ENCODE results near the gene ADGRB3.
"Not testable (repeated sequence)": the region's sequence is repeated elsewhere in the genome, so short reads cannot be mapped to it uniquely, and the experiment has no call there.

Gene ADGRB3

GRCh38 chr6:69069881-69070280, 434.8 kb downstream of the ADGRB3 start:
- DNase-seq, result no peak

- DNase-seq, result no peak
Observed at GRCh38 chr6:69072796-69073195, 437.7 kb downstream of the ADGRB3 start.

GRCh38 chr6:69084746-69085335, 449.8 kb downstream of the ADGRB3 start:
- DNase-seq, result no peak

GRCh38 chr6:69086689-69087088, 451.6 kb downstream of the ADGRB3 start:
- DNase-seq, result no peak

- no peak for DNase-seq
Observed at GRCh38 chr6:69089539-69089938, 454.5 kb downstream of the ADGRB3 start.

- no peak for DNase-seq
Observed at GRCh38 chr6:69090132-69090531, 455.1 kb downstream of the ADGRB3 start.

GRCh38 chr6:69096681-69097080, 461.6 kb downstream of the ADGRB3 start:
- no peak for DNase-seq

- no peak for DNase-seq
Observed at GRCh38 chr6:69097948-69098347, 462.9 kb downstream of the ADGRB3 start.

- DNase-seq, result no peak
Observed at GRCh38 chr6:69098910-69099309, 463.8 kb downstream of the ADGRB3 start.

- DNase-seq, result no peak
Observed at GRCh38 chr6:69100772-69101171, 465.7 kb downstream of the ADGRB3 start.

GRCh38 chr6:69102416-69102815, 467.3 kb downstream of the ADGRB3 start:
- no peak for DNase-seq

- no peak for DNase-seq
Observed at GRCh38 chr6:69105288-69105687, 470.2 kb downstream of the ADGRB3 start.

- DNase-seq, result no peak
Observed at GRCh38 chr6:69106511-69106910, 471.4 kb downstream of the ADGRB3 start.

- DNase-seq, result no peak
Observed at GRCh38 chr6:69111301-69111700, 476.2 kb downstream of the ADGRB3 start.

GRCh38 chr6:69116658-69117057, 481.6 kb downstream of the ADGRB3 start:
- no peak for DNase-seq

GRCh38 chr6:69121461-69122406, 486.7 kb downstream of the ADGRB3 start:
- not testable (repeated sequence) for DNase-seq

- DNase-seq, result no peak
Observed at GRCh38 chr6:69122407-69122773, 487.3 kb downstream of the ADGRB3 start.

- no peak for DNase-seq
Observed at GRCh38 chr6:69128411-69128810, 493.3 kb downstream of the ADGRB3 start.

- DNase-seq, result no peak
Observed at GRCh38 chr6:69129046-69129445, 494.0 kb downstream of the ADGRB3 start.

GRCh38 chr6:69135927-69136326, 500.8 kb downstream of the ADGRB3 start:
- DNase-seq, result no peak

GRCh38 chr6:69138148-69138547, 503.1 kb downstream of the ADGRB3 start:
- DNase-seq, result no peak

- no peak for DNase-seq
Observed at GRCh38 chr6:69138893-69139494, 503.9 kb downstream of the ADGRB3 start.

- DNase-seq, result no peak
Observed at GRCh38 chr6:69145062-69145461, 510.0 kb downstream of the ADGRB3 start.

GRCh38 chr6:69146385-69146784, 511.3 kb downstream of the ADGRB3 start:
- no peak for DNase-seq
